ENCODE results near the gene PBX1. TPM values are rescaled to one million over a fixed set of nuclear protein-coding genes. Genes with fewer than 3 reads are reported as not detected.
"Not testable (repeated sequence)": the region's sequence is repeated elsewhere in the genome, so short reads cannot be mapped to it uniquely, and the experiment has no call there.

Gene PBX1
- total RNA-seq, 2 donors from 2014 or later, result 0.80 to 16.6 TPM

DNA sequence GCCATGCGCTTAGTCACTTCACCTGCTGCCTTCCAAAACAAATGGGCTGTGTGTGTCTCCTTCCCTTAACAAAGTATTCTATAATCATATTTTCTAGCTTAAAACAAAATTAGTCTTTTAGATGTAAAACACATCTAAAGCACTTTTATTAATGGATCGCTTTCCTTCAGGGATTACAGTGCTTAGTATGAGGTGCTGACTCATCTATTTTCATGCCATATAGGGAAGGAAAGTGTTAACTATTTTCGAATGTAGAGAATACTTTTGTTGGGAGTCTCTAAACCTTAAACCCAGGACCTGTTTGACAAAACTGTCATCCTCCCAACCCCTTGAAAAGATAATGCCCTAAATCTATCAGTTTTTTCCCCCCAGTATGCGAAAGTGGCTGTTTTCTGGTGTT lies 90.2 kb downstream of the PBX1 start:
- Mint-ChIP-seq H3K4me3 (no peak overlapping the region), H3K27me3 (no peaks in the 10 kb centered on the region), H3K4me1 (no peaks in the 10 kb centered on the region), H3K27ac (no peak overlapping the region), H3K36me3 (ENCODE audit: low read depth) (no peaks in the 10 kb centered on the region)
- ATAC-seq (no peak), DNase-seq (no peak)
- H3K9me3 ChIP-seq (ENCODE audit: control insufficient read depth, low read length, poor library complexity, severe bottlenecking), result no peaks in the 10 kb centered on the region

DNA sequence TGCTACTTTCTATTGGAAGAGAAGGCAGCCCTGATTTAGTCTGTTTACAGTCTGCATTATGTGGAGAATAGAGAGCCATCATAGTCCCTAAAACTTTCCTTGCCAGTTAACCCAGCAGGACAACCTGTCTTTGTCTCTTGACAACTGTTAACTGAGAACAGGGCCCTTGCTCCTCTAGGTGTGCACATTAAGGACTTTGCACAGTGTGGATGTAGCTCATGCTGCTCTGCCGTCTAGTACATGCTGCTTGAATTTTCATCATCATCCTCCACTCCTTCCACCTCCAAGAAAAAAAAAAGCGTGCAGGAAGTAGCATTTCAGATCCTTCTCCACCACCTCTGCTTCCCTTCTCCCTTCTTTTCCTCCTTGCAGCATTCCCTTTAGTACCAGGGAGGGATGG lies 91.5 kb downstream of the PBX1 start:
- Mint-ChIP-seq H3K27ac (no peak overlapping the region), H3K4me3 (no peak overlapping the region), H3K27me3 (no peaks in the 10 kb centered on the region), H3K36me3 (ENCODE audit: low read depth) (no peaks in the 10 kb centered on the region), H3K4me1 (no peaks in the 10 kb centered on the region)
- H3K9me3 ChIP-seq (ENCODE audit: control insufficient read depth, low read length, poor library complexity, severe bottlenecking), result no peaks in the 10 kb centered on the region
- ATAC-seq (no peak), DNase-seq (no peak)

DNA sequence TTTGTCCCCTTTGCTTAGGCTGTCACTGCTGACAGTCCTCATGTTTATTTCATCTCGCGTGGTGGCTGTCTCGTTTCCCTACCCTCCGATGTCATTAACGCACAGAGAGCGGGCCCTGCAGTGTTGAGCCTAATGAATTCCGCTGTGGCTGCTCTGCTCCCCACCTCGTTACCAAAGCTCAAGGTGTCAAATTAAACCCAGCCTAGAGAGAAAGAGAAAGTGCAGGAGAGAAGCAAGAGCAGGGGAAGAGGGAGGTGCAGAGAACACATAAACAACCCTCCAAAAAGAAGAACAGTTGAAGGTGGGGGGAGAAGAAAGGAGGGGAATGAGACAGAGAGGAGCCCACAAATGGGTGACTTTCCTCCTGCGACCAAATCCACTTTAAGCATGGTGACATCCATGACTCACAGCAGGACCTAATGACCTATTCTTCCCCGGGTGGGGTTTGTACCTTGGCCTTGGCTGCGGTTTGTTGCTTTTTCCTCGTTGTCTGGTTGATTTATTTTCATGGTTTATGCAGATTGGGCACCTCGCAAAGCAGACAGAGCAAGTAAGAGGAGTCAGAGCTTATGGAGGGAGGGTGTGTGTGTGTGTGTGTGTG lies 92.5 kb downstream of the PBX1 start:
- no peaks in the 10 kb centered on the region for H3K36me3 Mint-ChIP-seq (ENCODE audit: low read depth)
- H3K27ac Mint-ChIP-seq, result no peak overlapping the region
- H3K4me1 Mint-ChIP-seq, result no peaks in the 10 kb centered on the region
- no peaks in the 10 kb centered on the region for H3K9me3 ChIP-seq (ENCODE audit: control insufficient read depth, low read length, poor library complexity, severe bottlenecking)
- DNase-seq (no peak), ATAC-seq (peak; percentile 27)
- peak overlapping the region; percentile 31 for H3K4me3 Mint-ChIP-seq
- H3K27me3 Mint-ChIP-seq, result no peaks in the 10 kb centered on the region

GRCh38 chr1:164652969-164653368 lies 94.0 kb downstream of the PBX1 start:
- not testable (repeated sequence) for H3K4me3 Mint-ChIP-seq; H3K4me1 Mint-ChIP-seq; H3K27me3 Mint-ChIP-seq; H3K36me3 Mint-ChIP-seq (ENCODE audit: low read depth); H3K27ac Mint-ChIP-seq; H3K9me3 ChIP-seq (ENCODE audit: control insufficient read depth, low read length, poor library complexity, severe bottlenecking); ATAC-seq; DNase-seq

DNA sequence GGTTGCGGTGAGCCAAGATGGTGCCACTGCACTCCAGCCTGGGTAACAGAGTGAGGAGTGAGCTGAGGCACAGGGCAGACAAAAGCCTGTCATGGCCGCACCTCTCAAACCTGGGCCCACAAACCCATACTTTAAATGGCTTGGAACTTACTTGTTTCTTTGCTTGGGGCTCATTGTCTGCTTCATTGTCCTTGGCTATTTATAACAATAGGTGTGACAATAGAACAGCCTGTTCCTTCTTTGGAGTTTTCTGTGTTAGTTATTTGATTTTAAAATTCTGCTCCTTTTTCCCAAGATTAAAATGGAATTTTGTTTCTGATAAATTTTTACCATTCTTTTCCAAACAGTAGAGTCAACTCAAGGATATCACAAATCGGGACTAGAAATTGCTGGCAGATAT lies 94.7 kb downstream of the PBX1 start:
- Mint-ChIP-seq H3K4me1 (no peaks in the 10 kb centered on the region), H3K4me3 (no peak overlapping the region), H3K27me3 (no peaks in the 10 kb centered on the region), H3K36me3 (ENCODE audit: low read depth) (no peaks in the 10 kb centered on the region), H3K27ac (no peak overlapping the region)
- ATAC-seq (no peak), DNase-seq (no peak)
- no peaks in the 10 kb centered on the region for H3K9me3 ChIP-seq (ENCODE audit: control insufficient read depth, low read length, poor library complexity, severe bottlenecking)

DNA sequence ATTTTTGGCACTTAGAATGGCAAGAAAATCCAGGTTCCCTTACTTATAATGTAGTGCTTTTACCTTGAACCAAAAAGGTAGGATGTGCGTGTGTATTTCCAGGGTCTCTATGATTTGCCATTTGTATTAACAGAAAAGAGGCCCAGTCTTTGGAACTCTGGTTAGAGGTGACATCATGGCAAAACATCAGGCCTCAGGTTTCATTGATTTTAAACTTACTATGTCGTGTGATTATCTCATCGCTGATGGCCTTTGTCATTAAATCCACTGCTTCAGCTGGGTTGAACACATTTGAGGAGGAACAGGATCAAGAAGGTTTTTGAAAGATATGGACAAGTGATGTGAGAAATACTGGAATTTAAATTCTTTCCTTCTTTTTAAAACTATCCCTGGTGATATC lies 95.2 kb downstream of the PBX1 start:
- Mint-ChIP-seq H3K27ac (no peak overlapping the region), H3K36me3 (ENCODE audit: low read depth) (no peaks in the 10 kb centered on the region), H3K4me1 (no peaks in the 10 kb centered on the region), H3K27me3 (no peaks in the 10 kb centered on the region), H3K4me3 (no peak overlapping the region)
- DNase-seq (no peak), ATAC-seq (no peak)
- no peaks in the 10 kb centered on the region for H3K9me3 ChIP-seq (ENCODE audit: control insufficient read depth, low read length, poor library complexity, severe bottlenecking)

DNA sequence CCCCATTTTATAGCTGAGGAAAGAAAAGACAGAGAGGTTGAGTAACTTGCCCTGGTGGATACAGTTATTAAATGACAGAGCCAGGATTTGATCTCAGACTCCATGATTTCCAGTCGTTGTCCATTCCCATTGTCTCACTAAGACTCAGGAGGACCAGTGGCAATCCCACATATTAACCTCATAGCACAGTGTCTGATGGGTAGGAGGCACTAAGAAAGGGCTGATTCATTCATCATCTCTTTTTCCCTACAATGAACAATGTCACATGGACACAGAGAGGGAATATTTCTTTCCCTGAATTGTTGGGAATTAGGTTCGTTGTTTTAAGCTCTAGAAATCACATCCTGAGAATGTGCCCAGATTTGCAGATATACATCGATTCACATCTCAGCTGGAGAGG lies 99.9 kb downstream of the PBX1 start:
- no peaks in the 10 kb centered on the region for H3K36me3 Mint-ChIP-seq (ENCODE audit: low read depth)
- DNase-seq (no peak), ATAC-seq (no peak)
- no peak overlapping the region for H3K27ac Mint-ChIP-seq
- H3K4me1 Mint-ChIP-seq, result peaks cover 4% of the 10 kb centered on the region
- no peak overlapping the region for H3K4me3 Mint-ChIP-seq
- H3K27me3 Mint-ChIP-seq, result no peaks in the 10 kb centered on the region
- H3K9me3 ChIP-seq (ENCODE audit: control insufficient read depth, low read length, poor library complexity, severe bottlenecking), result no peaks in the 10 kb centered on the region

- no peaks in the 10 kb centered on the region for H3K36me3 Mint-ChIP-seq (ENCODE audit: low read depth)
- no peaks in the 10 kb centered on the region for H3K27me3 Mint-ChIP-seq
- ATAC-seq, result no peak
- H3K9me3 ChIP-seq (ENCODE audit: control insufficient read depth, low read length, poor library complexity, severe bottlenecking), result no peaks in the 10 kb centered on the region
- H3K4me1 Mint-ChIP-seq, result peaks cover 4% of the 10 kb centered on the region
- no peak overlapping the region for H3K27ac Mint-ChIP-seq
- no peak overlapping the region for H3K4me3 Mint-ChIP-seq
- DNase-seq, result no peak
Observed at GRCh38 chr1:164659621-164660411, 100.8 kb downstream of the PBX1 start.

- H3K9me3 ChIP-seq (ENCODE audit: control insufficient read depth, low read length, poor library complexity, severe bottlenecking), result no peaks in the 10 kb centered on the region
- no peak overlapping the region for H3K4me3 Mint-ChIP-seq
- no peaks in the 10 kb centered on the region for H3K27me3 Mint-ChIP-seq
- peak; percentile 92 for ATAC-seq
- no peak for DNase-seq
- H3K4me1 Mint-ChIP-seq, result peaks cover 4% of the 10 kb centered on the region
- no peak overlapping the region for H3K27ac Mint-ChIP-seq
- H3K36me3 Mint-ChIP-seq (ENCODE audit: low read depth), result no peaks in the 10 kb centered on the region
Observed at GRCh38 chr1:164660412-164660772, 101.4 kb downstream of the PBX1 start.

DNA sequence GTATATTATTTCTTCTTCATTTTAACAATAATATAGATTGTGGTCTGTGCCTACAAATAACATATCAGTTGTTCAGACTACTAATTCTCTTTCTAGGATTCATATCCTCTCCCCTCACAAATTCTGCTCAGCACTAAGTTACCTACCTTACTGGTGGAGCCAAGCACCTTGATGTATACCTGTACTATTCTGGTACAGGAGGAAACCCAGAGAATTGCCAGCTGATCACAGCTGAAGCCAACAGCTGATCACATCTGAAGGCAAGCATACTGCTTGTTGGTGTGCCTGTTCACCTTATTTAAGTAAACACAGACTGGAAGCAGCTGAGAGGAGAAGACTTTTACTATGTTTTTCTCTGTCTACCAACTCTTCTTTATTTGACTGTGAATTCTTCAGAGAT lies 101.8 kb downstream of the PBX1 start:
- Mint-ChIP-seq H3K4me1 (peaks cover 4% of the 10 kb centered on the region), H3K36me3 (ENCODE audit: low read depth) (no peaks in the 10 kb centered on the region), H3K27me3 (no peaks in the 10 kb centered on the region), H3K4me3 (no peak overlapping the region), H3K27ac (no peak overlapping the region)
- ATAC-seq (peak; percentile 53), DNase-seq (no peak)
- H3K9me3 ChIP-seq (ENCODE audit: control insufficient read depth, low read length, poor library complexity, severe bottlenecking), result no peaks in the 10 kb centered on the region

- Mint-ChIP-seq H3K27ac (no peak overlapping the region), H3K36me3 (ENCODE audit: low read depth) (no peaks in the 10 kb centered on the region), H3K4me3 (no peak overlapping the region), H3K4me1 (peaks cover 4% of the 10 kb centered on the region), H3K27me3 (no peaks in the 10 kb centered on the region)
- no peak for DNase-seq
- ATAC-seq, result no peak
- H3K9me3 ChIP-seq (ENCODE audit: control insufficient read depth, low read length, poor library complexity, severe bottlenecking), result no peaks in the 10 kb centered on the region
Observed at GRCh38 chr1:164662462-164662861, 103.5 kb downstream of the PBX1 start.

- H3K27ac Mint-ChIP-seq, result no peak overlapping the region
- no peak overlapping the region for H3K4me3 Mint-ChIP-seq
- H3K36me3 Mint-ChIP-seq (ENCODE audit: low read depth), result no peaks in the 10 kb centered on the region
- no peaks in the 10 kb centered on the region for H3K9me3 ChIP-seq (ENCODE audit: control insufficient read depth, low read length, poor library complexity, severe bottlenecking)
- H3K27me3 Mint-ChIP-seq, result no peaks in the 10 kb centered on the region
- peaks cover 4% of the 10 kb centered on the region for H3K4me1 Mint-ChIP-seq
- DNase-seq, result no peak
- ATAC-seq, result no peak
Observed at GRCh38 chr1:164662955-164663354, 104.0 kb downstream of the PBX1 start.

GRCh38 chr1:164664127-164664526 lies 105.1 kb downstream of the PBX1 start:
- no peaks in the 10 kb centered on the region for H3K9me3 ChIP-seq (ENCODE audit: control insufficient read depth, low read length, poor library complexity, severe bottlenecking)
- DNase-seq (no peak), ATAC-seq (no peak)
- no peak overlapping the region for H3K27ac Mint-ChIP-seq
- H3K27me3 Mint-ChIP-seq, result no peaks in the 10 kb centered on the region
- H3K4me1 Mint-ChIP-seq, result peaks cover 4% of the 10 kb centered on the region
- no peaks in the 10 kb centered on the region for H3K36me3 Mint-ChIP-seq (ENCODE audit: low read depth)
- H3K4me3 Mint-ChIP-seq, result no peak overlapping the region

DNA sequence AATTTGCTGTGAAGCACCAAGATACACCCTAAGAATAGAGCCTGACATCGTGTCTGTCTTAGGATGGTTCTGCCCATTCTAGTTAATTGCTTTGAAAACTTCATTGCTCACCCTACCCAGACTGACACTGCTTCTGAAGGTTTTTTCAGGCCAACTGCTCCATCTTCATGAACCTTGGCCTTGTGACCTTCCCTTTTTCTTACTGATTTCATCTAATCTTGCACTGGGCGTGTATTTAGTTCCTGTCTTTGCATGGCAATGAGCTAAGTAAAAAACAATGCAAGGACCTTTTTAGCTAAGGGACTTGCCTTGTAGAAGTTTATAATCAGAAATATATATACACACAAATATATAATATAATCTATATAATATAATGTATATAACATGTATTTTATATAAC lies 108.0 kb downstream of the PBX1 start:
- H3K4me1 Mint-ChIP-seq, result no peaks in the 10 kb centered on the region
- no peaks in the 10 kb centered on the region for H3K27me3 Mint-ChIP-seq
- H3K4me3 Mint-ChIP-seq, result no peak overlapping the region
- H3K9me3 ChIP-seq (ENCODE audit: control insufficient read depth, low read length, poor library complexity, severe bottlenecking), result no peaks in the 10 kb centered on the region
- DNase-seq, result no peak
- H3K36me3 Mint-ChIP-seq (ENCODE audit: low read depth), result no peaks in the 10 kb centered on the region
- no peak for ATAC-seq
- H3K27ac Mint-ChIP-seq, result no peak overlapping the region

Measured in T-helper 17 cell (primary cell).